Fibroblast of lung (primary cell): ENCODE measurements around the gene TGFBR3. TPM values are rescaled to one million over a fixed set of nuclear protein-coding genes. Genes with fewer than 3 reads are reported as not detected.

Source experiments
- DNase-seq, 2 donors: peaks; one replicate each; pipeline versions ENCODE4 v3.0.0 to v3.0.0-alpha.2; 2010; ENCODE audit warnings: low read depth in 2 of 2
- H2AFZ ChIP-seq: 2 replicates; pipeline ENCODE4 v1.5.1; 2012; ENCODE audit warnings: low read length, control low read depth, inconsistent platforms
- H3K27ac ChIP-seq: 2 replicates; pipeline ENCODE4 v1.5.1; 2011; ENCODE audit warnings: low read length, control low read depth; ENCODE audit not compliant: insufficient read depth
- H3K27me3 ChIP-seq: 2 replicates; pipeline ENCODE4 v1.5.1; 2011; ENCODE audit warnings: mild to moderate bottlenecking, low read length; ENCODE audit not compliant: control insufficient read depth, insufficient read depth
- H3K36me3 ChIP-seq: 2 replicates; pipeline ENCODE4 v1.5.1; 2011; ENCODE audit warnings: low read length; ENCODE audit not compliant: control insufficient read depth, insufficient read depth
- H3K4me1 ChIP-seq: 2 replicates; pipeline ENCODE4 v1.5.1; 2011; ENCODE audit warnings: low read length; ENCODE audit not compliant: control insufficient read depth, insufficient read depth; ENCODE audit errors: extremely low read depth
- H3K4me2 ChIP-seq: 2 replicates; pipeline ENCODE4 v1.5.1; 2011; ENCODE audit warnings: low read length, control low read depth; ENCODE audit not compliant: insufficient read depth; ENCODE audit errors: extremely low read depth
- H3K4me3 ChIP-seq, 4 experiments: fragments of 200-600 bp in 1 of 4; sonication (generic) in 1 of 4; replicated peaks in 1 of 4; 2 replicates each; pipeline ENCODE4 v1.5.1; 2011 to 2016; ENCODE audit warnings: low read length in 4 of 4, low read depth in 3 of 4, mild to moderate bottlenecking in 3 of 4, control low read depth in 2 of 4, inconsistent platforms in 1 of 4, mixed read lengths in 1 of 4; ENCODE audit not compliant: insufficient read depth in 1 of 4; ENCODE audit errors: control extremely low read depth in 1 of 4
- H3K79me2 ChIP-seq: 2 replicates; pipeline ENCODE4 v1.5.1; 2012; ENCODE audit warnings: mild to moderate bottlenecking, low read length, inconsistent platforms; ENCODE audit not compliant: control insufficient read depth, insufficient read depth
- H3K9ac ChIP-seq: 2 replicates; pipeline ENCODE4 v1.5.1; 2011; ENCODE audit warnings: mild to moderate bottlenecking, low read length, control low read depth; ENCODE audit not compliant: insufficient read depth
- H3K9me3 ChIP-seq: 2 replicates; pipeline ENCODE4 v1.5.1; 2012; ENCODE audit warnings: low read depth, low read length; ENCODE audit not compliant: control insufficient read depth, insufficient read depth
- H4K20me1 ChIP-seq: 2 replicates; pipeline ENCODE4 v1.5.1; 2011; ENCODE audit warnings: low read length; ENCODE audit not compliant: control insufficient read depth, insufficient read depth; ENCODE audit errors: extremely low read depth
- CTCF ChIP-seq, 2 donors: IDR thresholded peaks in 1 of 2; conservative IDR thresholded peaks in 1 of 2; 1 replicate in 1 of 2; 2 replicates in 1 of 2; pipeline ENCODE4 v1.5.1; 2011 to 2012; ENCODE audit warnings: low read length in 2 of 2, control low read depth in 1 of 2, inconsistent platforms in 1 of 2, low read depth in 1 of 2, mild to moderate bottlenecking in 1 of 2
- EZH2 ChIP-seq: IDR thresholded peaks from 2 replicates; pipeline ENCODE4 v1.5.1; 2012; ENCODE audit warnings: low read length, control low read depth, mild to moderate bottlenecking; ENCODE audit errors: missing control alignments
- polyA plus RNA-seq, 2 donors: library from polyadenylated mRNA; depleted of rRNA in 1 of 2; stranded (reverse) in 1 of 2; unstranded in 1 of 2; fragments of >200 nt; gene quantifications; 2 replicates each; pipeline ENCODE4 v1.2.1, GENCODE V29; 2011 to 2012; ENCODE audit warnings: missing spikeins in 1 of 2
- total RNA-seq: library from RNA; depleted of rRNA; stranded (reverse); fragments of >200 nt; gene quantifications from 2 replicates; pipeline ENCODE4 v1.2.1, GENCODE V29; 2014

The TGFBR3 gene
- total and polyA plus RNA-seq, 2 donors (not counting 1 experiment from before 2014, with no cell fraction given) = 68.3 to 98.1 TPM

- H2AFZ ChIP-seq = peak overlapping the region; percentile 19
- peak overlapping the region; percentile 84 for H3K4me2 ChIP-seq
- H3K27me3 ChIP-seq = no peaks in the 10 kb centered on the region
- peaks cover 45% of the 10 kb centered on the region for H3K79me2 ChIP-seq
- TF ChIP-seq CTCF (conservative IDR thresholded peaks at IDR 0.05 in 1 of 2, IDR thresholded peaks at IDR 0.05 in 1 of 2; ENCODE audit: low read depth in 1 of 2, low read length in 2 of 2) (no peak), EZH2 (no peak)
- H3K36me3 ChIP-seq = no peaks in the 10 kb centered on the region
- H3K27ac ChIP-seq = peak overlapping the region; percentile 88
- no peak for DNase-seq
- H3K4me3 ChIP-seq = peak overlapping the region; percentile 82 to 99 (median 90)
- H3K4me1 ChIP-seq = peaks cover 5% of the 10 kb centered on the region
- H4K20me1 ChIP-seq = no peaks in the 10 kb centered on the region
- no peaks in the 10 kb centered on the region for H3K9me3 ChIP-seq
- peak overlapping the region; percentile 87 for H3K9ac ChIP-seq
These were observed 687 bp downstream of the TGFBR3 start for GRCh38 chr1:91885213-91885715.

GRCh38 chr1:91884459-91885212, 1.3 kb downstream of the TGFBR3 start:
- Histone ChIP-seq H3K36me3 (no peaks in the 10 kb centered on the region), H3K4me3 (peak overlapping the region; percentile 82 to 99 (median 90)), H3K9me3 (no peaks in the 10 kb centered on the region), H3K9ac (peak overlapping the region; percentile 87), H3K4me2 (peak overlapping the region; percentile 84), H4K20me1 (no peaks in the 10 kb centered on the region), H3K79me2 (peaks cover 47% of the 10 kb centered on the region), H2AFZ (peak overlapping the region; percentile 22), H3K27me3 (no peaks in the 10 kb centered on the region), H3K27ac (peak overlapping the region; percentile 88), H3K4me1 (peaks cover under 1% of the 10 kb centered on the region)
- TF ChIP-seq CTCF (conservative IDR thresholded peaks at IDR 0.05 in 1 of 2, IDR thresholded peaks at IDR 0.05 in 1 of 2; ENCODE audit: low read depth in 1 of 2, low read length in 2 of 2) (no peak), EZH2 (no peak)
- DNase-seq = peak in 1 of 2 donors; percentile 46

GRCh38 chr1:91883470-91883869, 2.5 kb downstream of the TGFBR3 start:
- Histone ChIP-seq H3K4me3 (peak overlapping the region; percentile 82 to 99 (median 90)), H4K20me1 (no peaks in the 10 kb centered on the region), H3K4me2 (peak overlapping the region; percentile 85), H3K9me3 (no peaks in the 10 kb centered on the region), H3K79me2 (peaks cover 57% of the 10 kb centered on the region), H3K4me1 (no peaks in the 10 kb centered on the region), H3K27ac (peak overlapping the region; percentile 22), H3K9ac (no peak overlapping the region), H3K36me3 (no peaks in the 10 kb centered on the region), H2AFZ (no peak overlapping the region), H3K27me3 (no peaks in the 10 kb centered on the region)
- peak in 1 of 2 donors; percentile 75 for DNase-seq
- TF ChIP-seq CTCF (conservative IDR thresholded peaks at IDR 0.05 in 1 of 2, IDR thresholded peaks at IDR 0.05 in 1 of 2; ENCODE audit: low read depth in 1 of 2, low read length in 2 of 2) = peak; percentile 32 to 56
- TF ChIP-seq EZH2 = no peak
